Gastrocnemius medialis (tissue), 4 donors: ENCODE data around the gene RBKS. TPM values are rescaled to one million over a fixed set of nuclear protein-coding genes. Genes with fewer than 3 reads are reported as not detected.

Experiments
- ATAC-seq, 2 donors: fragments of 150-250 bp; one replicate each; pipeline ENCODE4 v1.9.1; 2016
- DNase-seq, 2 donors: peaks; one replicate each; pipeline ENCODE4 v3.0.0-alpha.2; 2019
- H3K27ac ChIP-seq, 4 donors: fragments of 200-600 bp; sonication (generic); 1 replicate in 1 of 4; 2 replicates in 3 of 4; pipeline ENCODE4 v1.5.1; 2016 to 2018; ENCODE audit warnings: mild to moderate bottlenecking in 2 of 4, moderate library complexity in 1 of 4
- H3K27me3 ChIP-seq, 3 donors: fragments of 200-600 bp; sonication (generic) in 2 of 3; 1 replicate in 1 of 3; 2 replicates in 2 of 3; pipeline versions ENCODE4 v1.5.1 to v1.6.0; 2016 to 2019; ENCODE audit warnings: mild to moderate bottlenecking in 1 of 3, moderate library complexity in 1 of 3
- H3K36me3 ChIP-seq, 2 donors: fragments of 200-600 bp; sonication (generic) in 1 of 2; one replicate each; pipeline ENCODE4 v1.5.1; 2017 to 2018
- H3K4me1 ChIP-seq, 2 donors: fragments of 200-600 bp; sonication (generic) in 1 of 2; one replicate each; pipeline ENCODE4 v1.5.1; 2016 to 2017; ENCODE audit warnings: mild to moderate bottlenecking in 2 of 2
- H3K4me3 ChIP-seq, 4 donors: fragments of 200-600 bp; sonication (generic) in 3 of 4; 1 replicate in 1 of 4; 2 replicates in 3 of 4; pipeline ENCODE4 v1.5.1; 2016 to 2019; ENCODE audit warnings: mild to moderate bottlenecking in 2 of 4
- H3K9me3 ChIP-seq, 3 donors: fragments of 200-600 bp; sonication (generic) in 2 of 3; 1 replicate in 1 of 3; 2 replicates in 2 of 3; pipeline ENCODE4 v1.5.1; 2016 to 2019
- CTCF ChIP-seq, 5 experiments: fragments of 450-650 bp in 3 of 5; fragments of 200-600 bp in 2 of 5; sonication (generic) in 2 of 5; IDR thresholded peaks in 4 of 5; conservative IDR thresholded peaks in 1 of 5; 1 replicate in 4 of 5; 2 replicates in 1 of 5; pipeline ENCODE4 v1.5.1; 2016 to 2019; ENCODE audit warnings: antibody characterized with exemption in 5 of 5, mild to moderate bottlenecking in 3 of 5, moderate library complexity in 3 of 5
- POLR2A ChIP-seq, 2 donors: fragments of 450-650 bp; IDR thresholded peaks; one replicate each; pipeline ENCODE4 v1.6.1; 2017; ENCODE audit warnings: antibody characterized with exemption in 2 of 2, mild to moderate bottlenecking in 2 of 2, moderate library complexity in 2 of 2
- in situ Hi-C, 4 donors: fragments of 200-750 bp; cut with MboI; loops; one replicate each; pipeline versions ENCODE4 v1.15.0 to v1.8.0; 2017; ENCODE audit warnings: low sequenced_read_pairs in 4 of 4
- intact Hi-C: fragments of 100-400 bp; cut with DNase I; formaldehyde crosslinking; loops from one replicate; pipeline ENCODE4 v1.15.1; 2023; ENCODE audit warnings: low total_unique reads
- total RNA-seq, 4 donors: library from RNA; depleted of rRNA; stranded (reverse); fragments of >200 nt; gene quantifications; one replicate each; pipeline versions ENCODE4 v1.1.0 to v1.2.3, GENCODE V29; 2016

Gene RBKS
- total RNA-seq, 4 donors from 2014 or later: 0.41 to 5.4 (median 3.0) TPM

GRCh38 chr2:27856386-27856785, 33.8 kb downstream of the RBKS start:
- TF ChIP-seq CTCF (IDR thresholded peaks at IDR 0.05 in 4 of 5, conservative IDR thresholded peaks at IDR 0.05 in 1 of 5) (no peak), POLR2A (IDR thresholded peaks at IDR 0.05) (no peak)
- intact Hi-C loops: no loop called here
- H3K36me3 ChIP-seq: no peaks in the 10 kb centered on the region
- no peaks in the 10 kb centered on the region for H3K27me3 ChIP-seq
- no peak for ATAC-seq
- DNase-seq: no peak
- in situ Hi-C loops: no loop called here
- H3K4me3 ChIP-seq: no peak overlapping the region
- H3K9me3 ChIP-seq: no peaks in the 10 kb centered on the region
- peaks cover 9 to 26% of the 10 kb centered on the region in 2 donors for H3K4me1 ChIP-seq
- H3K27ac ChIP-seq: no peak overlapping the region

DNA sequence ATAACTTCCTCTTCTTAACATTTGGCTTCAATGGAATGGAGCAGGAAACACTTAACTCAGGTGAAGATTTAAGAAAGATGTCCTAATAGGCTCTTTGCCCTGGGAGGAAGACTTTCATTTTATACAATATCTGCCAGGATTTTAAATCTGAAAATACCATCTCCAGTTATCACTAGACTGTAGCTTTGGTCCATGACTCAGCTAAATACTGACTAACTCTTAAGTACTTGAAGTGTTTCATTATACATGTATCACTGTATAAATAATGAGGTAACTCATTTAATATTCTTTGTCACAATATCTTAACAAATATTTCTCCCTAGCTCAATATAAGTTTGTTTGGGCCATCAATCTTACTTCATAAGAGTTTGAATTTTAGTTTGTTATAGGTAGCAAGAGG, 34.7 kb downstream of the RBKS start:
- no peak for TF ChIP-seq CTCF (IDR thresholded peaks at IDR 0.05 in 4 of 5, conservative IDR thresholded peaks at IDR 0.05 in 1 of 5)
- TF ChIP-seq POLR2A (IDR thresholded peaks at IDR 0.05): no peak
- ATAC-seq (no peak), DNase-seq (no peak)
- intact Hi-C loops (no loop called here), in situ Hi-C loops (no loop called here)
- H3K36me3 ChIP-seq: no peaks in the 10 kb centered on the region
- H3K27ac ChIP-seq: no peak overlapping the region
- H3K4me3 ChIP-seq: no peak overlapping the region
- H3K27me3 ChIP-seq: no peaks in the 10 kb centered on the region
- H3K4me1 ChIP-seq: peaks cover 9 to 26% of the 10 kb centered on the region in 2 donors
- H3K9me3 ChIP-seq: no peaks in the 10 kb centered on the region

- Histone ChIP-seq H3K27me3 (no peaks in the 10 kb centered on the region), H3K4me1 (peaks cover 19 to 28% of the 10 kb centered on the region in 2 donors), H3K27ac (no peak overlapping the region), H3K4me3 (no peak overlapping the region), H3K9me3 (no peaks in the 10 kb centered on the region), H3K36me3 (no peaks in the 10 kb centered on the region)
- in situ Hi-C loops (no loop called here), intact Hi-C loops (loop anchor here (5.0 kb wide), 1 partner anchor 33 kb away; no protein-coding TSS in a partner anchor)
- TF ChIP-seq POLR2A (IDR thresholded peaks at IDR 0.05): no peak
- TF ChIP-seq CTCF (IDR thresholded peaks at IDR 0.05 in 4 of 5, conservative IDR thresholded peaks at IDR 0.05 in 1 of 5): no peak
- ATAC-seq (peak in 1 of 2 donors; percentile 52), DNase-seq (no peak)
Measured at GRCh38 chr2:27854229-27854862, 35.8 kb downstream of the RBKS start.

DNA sequence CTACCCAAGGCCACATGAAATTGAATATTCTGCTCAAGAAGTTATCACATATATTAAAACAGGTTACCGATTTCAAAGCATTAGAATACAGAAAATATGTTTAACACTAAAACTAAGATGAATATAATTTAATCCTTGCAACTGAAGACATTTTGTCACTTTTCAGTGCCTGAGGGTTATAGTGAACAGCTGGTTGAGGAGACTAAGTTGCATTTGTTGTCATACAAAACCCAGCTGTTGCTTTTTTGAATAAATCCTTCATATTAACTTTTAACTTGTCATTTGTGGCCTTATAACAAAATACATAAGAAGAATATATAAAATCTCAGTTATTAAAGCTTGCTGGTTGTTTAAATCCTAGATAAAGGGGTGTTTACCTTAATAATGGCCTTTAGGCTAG, 37.5 kb downstream of the RBKS start:
- intact Hi-C loops: loop anchor here (5.0 kb wide), 1 partner anchor 35 kb away; no protein-coding TSS in a partner anchor

More for the DNA sequence above, 37.5 kb downstream of the RBKS start:
- no peak overlapping the region for H3K27ac ChIP-seq
- H3K9me3 ChIP-seq: no peaks in the 10 kb centered on the region
- H3K4me3 ChIP-seq: no peak overlapping the region
- in situ Hi-C loops: no loop called here
- DNase-seq (no peak), ATAC-seq (no peak)
- H3K36me3 ChIP-seq: no peaks in the 10 kb centered on the region
- no peak for TF ChIP-seq CTCF (IDR thresholded peaks at IDR 0.05 in 4 of 5, conservative IDR thresholded peaks at IDR 0.05 in 1 of 5)
- no peak for TF ChIP-seq POLR2A (IDR thresholded peaks at IDR 0.05)
- H3K4me1 ChIP-seq: peaks cover 21 to 23% of the 10 kb centered on the region in 2 donors
- H3K27me3 ChIP-seq: no peaks in the 10 kb centered on the region
